NCI-H345 treated with DMSO at 0.1 percent for 48 hours (cell line): ENCODE results near the gene NDUFAF7.
"Not testable (repeated sequence)": the region's sequence is repeated elsewhere in the genome, so short reads cannot be mapped to it uniquely, and the experiment has no call there.

Experiments
- DNase-seq: peaks from one replicate; lab custom pipeline; 2025; ENCODE audit not compliant: unreplicated experiment; lab: John Stamatoyannopoulos, UW

NDUFAF7 gene

DNA sequence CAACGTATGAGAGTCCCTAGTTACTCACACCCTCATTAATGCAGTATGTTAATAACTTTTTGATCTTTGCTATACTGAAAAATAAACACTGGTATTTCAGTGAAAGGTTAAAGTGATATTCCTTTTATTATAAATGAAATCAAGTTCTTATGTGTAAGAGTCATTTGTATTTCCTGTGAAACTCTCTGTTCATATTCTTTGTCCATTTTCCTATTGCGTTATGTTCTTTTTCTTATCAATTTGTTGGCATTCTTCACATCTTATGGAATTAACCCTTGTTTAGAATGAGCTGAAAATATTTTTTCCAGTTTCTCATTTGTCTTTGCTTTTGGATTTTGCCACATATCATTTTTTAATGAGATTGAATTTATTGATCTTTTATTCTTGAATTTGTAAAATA, 44.8 kb downstream of the NDUFAF7 start:
- no peak for DNase-seq

DNA sequence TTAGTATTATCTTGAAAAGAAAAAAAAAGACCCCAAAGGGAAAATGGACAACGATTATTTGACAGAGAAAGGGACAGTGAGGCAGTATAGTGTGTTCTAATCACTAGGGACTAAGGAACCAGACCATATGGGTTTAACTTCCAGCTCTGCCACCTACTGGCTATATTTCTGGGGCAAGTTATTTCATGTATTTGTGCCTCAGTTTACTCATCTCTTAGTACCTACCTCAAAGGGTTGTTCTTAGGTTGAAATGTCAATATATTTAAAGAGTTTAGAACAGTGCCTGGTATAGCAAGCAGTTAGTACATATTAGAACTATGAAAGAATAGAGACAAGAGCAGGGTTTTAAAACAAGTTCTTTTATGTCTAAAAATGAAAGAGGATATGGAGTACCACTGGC, 50.5 kb downstream of the NDUFAF7 start:
- no peak for DNase-seq

DNA sequence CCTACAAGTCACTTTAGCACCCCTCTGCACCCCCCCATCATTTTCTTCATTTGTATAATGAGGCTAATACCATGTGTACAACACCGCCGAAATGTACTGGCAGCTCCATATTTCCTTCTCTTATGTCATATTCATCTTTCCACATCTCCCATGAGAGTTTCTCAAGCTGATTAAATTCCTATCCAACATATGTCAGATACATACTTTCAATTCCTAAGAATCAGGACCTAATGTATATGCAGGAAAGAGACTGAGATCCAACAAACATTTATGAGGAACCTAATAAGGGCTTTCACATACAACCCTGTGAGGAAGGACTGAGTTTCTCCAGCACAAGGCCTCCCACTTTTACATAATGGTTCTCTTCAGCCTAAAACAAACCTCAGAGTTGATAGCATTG, 51.3 kb downstream of the NDUFAF7 start:
- DNase-seq, result no peak

DNA sequence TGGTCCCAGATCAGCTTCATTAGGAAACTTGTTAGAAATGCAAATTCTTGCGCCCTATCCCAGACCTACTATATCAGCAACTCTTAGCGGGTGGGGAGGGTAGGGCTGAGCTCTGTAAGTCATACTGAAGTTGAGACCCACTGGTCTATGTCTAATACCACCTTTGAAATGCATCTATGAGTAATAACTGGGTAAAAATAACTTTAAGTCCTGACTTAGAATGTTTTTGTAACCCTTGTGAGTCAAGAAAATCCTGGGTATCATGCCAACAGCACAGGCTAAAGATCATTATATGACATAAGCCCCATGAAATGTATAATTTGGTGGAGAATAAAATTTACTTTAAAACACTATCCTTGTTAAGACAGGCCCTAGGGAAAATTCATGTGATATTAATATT, 51.7 kb downstream of the NDUFAF7 start:
- DNase-seq, result no peak

DNA sequence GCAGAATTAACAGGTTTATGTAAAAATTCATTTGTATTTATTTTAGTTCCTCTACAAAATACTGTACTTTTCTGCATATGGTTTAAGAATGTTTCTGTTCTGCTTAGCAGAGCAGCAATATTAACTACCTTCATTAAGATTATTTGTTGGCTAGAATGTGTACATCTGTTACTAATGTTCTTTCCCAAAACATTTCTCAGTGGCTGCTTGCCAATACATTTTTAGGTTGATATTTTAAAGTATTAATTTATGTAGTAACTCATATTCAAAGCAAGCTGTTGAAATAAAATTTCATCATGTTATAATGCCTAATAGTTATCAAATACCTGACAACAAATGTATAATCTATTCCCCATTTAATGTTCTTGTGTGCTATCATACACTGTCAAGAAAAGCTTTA, 52.9 kb downstream of the NDUFAF7 start:
- DNase-seq, result no peak

DNA sequence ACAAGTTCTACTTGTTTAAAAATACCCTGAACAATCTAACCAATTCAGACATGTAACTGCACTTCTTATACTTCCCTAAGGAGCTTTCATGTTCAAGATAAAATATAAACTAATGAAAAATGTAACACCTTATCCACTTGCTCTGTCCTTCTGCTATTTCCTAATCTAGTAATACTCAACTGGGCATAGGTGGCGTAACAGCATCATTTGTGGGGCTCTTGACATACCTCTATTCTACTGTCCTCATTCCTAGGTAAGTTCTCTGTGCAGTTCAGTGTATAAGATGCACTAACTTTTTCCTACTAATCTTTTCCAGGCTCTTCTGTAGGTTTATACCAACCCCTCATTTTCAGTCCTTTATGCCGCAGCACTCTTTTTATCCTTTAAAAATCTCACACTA, 56.5 kb downstream of the NDUFAF7 start:
- no peak for DNase-seq

DNA sequence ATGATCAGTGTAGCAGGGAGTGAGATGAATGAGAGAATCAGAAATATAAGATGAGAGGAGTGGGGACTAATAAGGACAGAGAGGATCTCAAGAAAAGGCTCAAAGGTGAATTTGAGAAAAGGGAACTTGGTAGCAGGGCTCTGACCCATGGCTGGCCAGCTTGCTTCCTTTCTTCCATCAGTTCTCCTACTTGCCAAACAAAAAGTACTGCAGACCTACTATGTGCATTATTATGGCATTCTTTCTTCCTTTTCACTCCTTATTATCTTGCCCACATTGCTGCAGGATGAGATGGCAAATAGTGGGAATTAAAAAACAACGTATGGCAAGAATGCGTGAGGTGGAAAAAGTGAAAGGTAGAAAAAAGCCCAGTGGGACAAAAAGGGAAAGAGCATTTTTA, 60.2 kb downstream of the NDUFAF7 start:
- DNase-seq, result no peak

DNA sequence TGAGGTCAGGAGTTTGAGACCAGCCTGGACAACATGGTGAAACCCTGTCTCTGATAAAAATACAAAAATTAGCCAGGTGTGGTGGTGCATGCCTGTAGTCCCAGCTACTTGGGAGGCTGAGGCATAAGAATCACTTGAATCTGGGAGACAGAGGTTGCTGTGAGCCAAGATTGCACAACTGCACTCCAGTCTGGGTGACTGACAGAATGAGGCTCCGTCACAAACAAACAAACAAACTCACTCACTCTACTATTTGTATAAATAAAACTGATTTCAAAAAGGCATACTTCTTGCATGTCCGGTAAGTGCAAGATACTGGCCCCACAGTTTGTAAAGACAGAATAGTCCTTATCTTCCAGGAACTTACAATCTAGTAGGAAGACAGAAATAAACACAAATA, 63.4 kb downstream of the NDUFAF7 start:
- DNase-seq, result not testable (repeated sequence)

DNA sequence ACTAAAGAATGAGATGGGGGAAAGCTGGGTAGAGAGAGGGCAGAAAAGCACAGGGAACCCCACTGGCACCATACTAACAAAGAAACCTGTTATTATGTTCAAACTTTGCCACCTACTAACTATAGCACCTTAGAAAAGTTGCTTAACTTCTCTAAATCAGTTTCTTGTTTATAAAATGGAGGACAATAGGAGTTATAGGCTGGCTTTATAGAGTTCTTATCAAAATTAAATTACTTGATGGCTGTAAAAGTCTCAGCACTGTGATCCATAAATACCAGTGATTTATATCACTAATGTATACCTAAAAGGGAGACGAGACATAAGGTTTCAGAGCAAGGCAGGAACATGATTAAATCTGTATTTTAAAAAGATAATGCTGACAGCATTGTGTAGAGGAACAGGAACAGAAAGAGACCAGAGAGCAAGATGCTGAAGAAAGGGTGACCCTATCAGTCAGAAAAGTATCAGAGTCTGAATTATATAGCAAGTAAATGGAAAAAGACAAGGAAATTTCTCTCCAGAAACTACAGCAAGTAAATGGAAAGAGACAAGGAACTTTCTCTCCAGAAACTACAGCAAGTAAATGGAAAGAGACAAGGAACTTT, 64.1 kb downstream of the NDUFAF7 start:
- DNase-seq, result no peak

DNA sequence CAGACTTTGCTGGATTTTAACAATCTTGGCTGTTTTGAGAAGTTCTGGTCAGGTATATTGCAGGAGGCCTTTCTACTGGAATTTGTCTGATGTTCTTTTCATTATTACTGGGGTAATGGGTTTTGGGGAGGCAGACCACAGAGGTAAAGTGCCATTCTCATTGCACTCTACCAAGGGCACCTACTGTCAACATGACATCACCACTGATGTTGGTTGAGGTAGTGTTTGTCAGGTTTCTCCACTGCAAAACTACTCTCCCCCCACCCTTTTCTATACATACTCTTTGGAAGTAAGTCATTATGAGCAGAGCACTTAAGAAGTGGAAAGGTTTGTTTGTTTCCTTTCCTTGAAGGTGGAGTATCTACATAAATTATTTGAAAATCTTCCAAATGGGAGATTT, 66.2 kb downstream of the NDUFAF7 start:
- no peak for DNase-seq
